Measurements from ENCODE around the gene CRX. TPM values are rescaled to one million over a fixed set of nuclear protein-coding genes. Genes with fewer than 3 reads are reported as not detected.
"Not testable (repeated sequence)": the region's sequence is repeated elsewhere in the genome, so short reads cannot be mapped to it uniquely, and the experiment has no call there.

CRX gene
- not detected in 2 replicates for total RNA-seq

GRCh38 chr19:47821460-47822020 is at the start of gene CRX:
Gene CRX, plus strand, starts transcription at chr19:47821937. Its CDS starts 12,507 bp downstream, at chr19:47834444.
- no peak for DNase-seq

GRCh38 chr19:47776568-47776967 is 45.2 kb upstream of the CRX start:
- DNase-seq, result peak; percentile 94

- not testable (repeated sequence) for DNase-seq
Observed at GRCh38 chr19:47777245-47778048, 44.3 kb upstream of the CRX start.

GRCh38 chr19:47778049-47778953 is 43.4 kb upstream of the CRX start, which contains the start of gene SELENOW:
Gene SELENOW, plus strand, starts transcription at chr19:47778703. Its CDS starts 83 bp downstream, at chr19:47778786.
- peak; percentile 80 for DNase-seq

- DNase-seq, result peak; percentile 41
Observed at GRCh38 chr19:47778954-47779351, 42.8 kb upstream of the CRX start.

GRCh38 chr19:47779524-47780214 is 42.1 kb upstream of the CRX start:
- DNase-seq, result peak; percentile 29

GRCh38 chr19:47780215-47780551 is 41.6 kb upstream of the CRX start:
- no peak for DNase-seq

GRCh38 chr19:47781590-47782262 is 40.0 kb upstream of the CRX start:
- peak; percentile 50 for DNase-seq

- DNase-seq, result no peak
Observed at GRCh38 chr19:47786566-47786965, 35.2 kb upstream of the CRX start.

- not testable (repeated sequence) for DNase-seq
Observed at GRCh38 chr19:47787307-47787706, 34.4 kb upstream of the CRX start.

- DNase-seq, result not testable (repeated sequence)
Observed at GRCh38 chr19:47789811-47790210, 31.9 kb upstream of the CRX start.

GRCh38 chr19:47790398-47790814 is 31.3 kb upstream of the CRX start:
- peak; percentile 86 for DNase-seq

- no peak for DNase-seq
Observed at GRCh38 chr19:47792616-47793015, 29.1 kb upstream of the CRX start.

- no peak for DNase-seq
Observed at GRCh38 chr19:47794526-47794925, 27.2 kb upstream of the CRX start.

- no peak for DNase-seq
Observed at GRCh38 chr19:47796785-47797184, 25.0 kb upstream of the CRX start.

- no peak for DNase-seq
Observed at GRCh38 chr19:47797996-47798903, 23.5 kb upstream of the CRX start.

GRCh38 chr19:47798904-47799266 is 22.9 kb upstream of the CRX start:
- no peak for DNase-seq

GRCh38 chr19:47801270-47801669 is 20.5 kb upstream of the CRX start:
- no peak for DNase-seq

GRCh38 chr19:47802521-47803043 is 19.2 kb upstream of the CRX start:
- DNase-seq, result no peak

GRCh38 chr19:47803148-47803547 is 18.6 kb upstream of the CRX start:
- DNase-seq, result not testable (repeated sequence)

GRCh38 chr19:47803671-47804070 is 18.1 kb upstream of the CRX start:
- not testable (repeated sequence) for DNase-seq

Measured in dermis blood vessel endothelial cell (primary cell).